CD1c-positive myeloid dendritic cell (primary cell): ENCODE measurements around the gene FAM193A.
A peak's percentile ranks its signal among the peaks of the same experiment; 100 is the strongest.
"Not testable (repeated sequence)": the region's sequence is repeated elsewhere in the genome, so short reads cannot be mapped to it uniquely, and the experiment has no call there.

Source experiments
- DNase-seq: peaks from one replicate; pipeline ENCODE4 v3.0.0-alpha.2; 2016; ENCODE audit errors: extremely low spot score

FAM193A gene

DNA sequence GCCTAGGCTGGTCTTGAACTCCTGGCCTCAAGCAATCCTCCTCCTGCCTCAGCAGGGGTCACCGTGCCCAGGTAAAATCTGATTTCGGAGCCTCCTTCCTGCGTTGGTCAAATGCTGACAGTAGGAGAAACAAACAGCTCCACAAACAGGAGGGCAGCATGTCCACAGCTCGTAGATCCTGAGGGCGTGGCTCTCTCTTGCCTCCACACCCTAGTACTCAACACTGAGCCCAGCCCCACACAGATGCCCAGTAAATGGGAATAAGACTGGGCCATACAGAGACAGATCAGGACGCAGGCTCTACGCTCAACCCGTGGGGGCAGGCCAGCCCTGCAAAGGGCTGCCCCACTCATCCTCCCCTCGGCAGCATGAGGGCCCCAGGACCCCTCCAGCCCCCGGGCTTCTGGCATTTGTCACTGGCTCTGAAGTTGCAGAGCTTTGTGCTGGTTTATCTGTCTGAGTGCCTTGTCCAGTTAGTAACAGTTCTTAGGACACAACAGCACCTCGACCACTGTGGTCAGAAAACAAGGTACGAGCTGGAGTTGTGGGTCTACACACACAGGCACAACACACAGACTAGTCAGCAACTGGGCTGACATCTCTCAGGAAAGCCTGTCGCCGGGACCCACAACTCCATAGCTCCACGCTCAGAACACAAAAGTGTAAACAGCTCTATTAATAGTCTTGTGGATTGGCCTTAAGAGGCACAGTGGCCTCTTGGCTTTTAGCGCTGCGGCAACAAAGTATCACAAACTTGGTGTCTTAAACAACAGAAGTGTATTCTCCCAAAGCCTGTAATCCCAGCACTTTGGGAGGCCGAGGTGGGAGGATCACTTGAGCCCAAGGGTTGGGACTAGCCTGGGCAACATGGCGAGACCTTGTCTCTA is 214.5 kb downstream of the FAM193A start:
- DNase-seq: no peak

DNA sequence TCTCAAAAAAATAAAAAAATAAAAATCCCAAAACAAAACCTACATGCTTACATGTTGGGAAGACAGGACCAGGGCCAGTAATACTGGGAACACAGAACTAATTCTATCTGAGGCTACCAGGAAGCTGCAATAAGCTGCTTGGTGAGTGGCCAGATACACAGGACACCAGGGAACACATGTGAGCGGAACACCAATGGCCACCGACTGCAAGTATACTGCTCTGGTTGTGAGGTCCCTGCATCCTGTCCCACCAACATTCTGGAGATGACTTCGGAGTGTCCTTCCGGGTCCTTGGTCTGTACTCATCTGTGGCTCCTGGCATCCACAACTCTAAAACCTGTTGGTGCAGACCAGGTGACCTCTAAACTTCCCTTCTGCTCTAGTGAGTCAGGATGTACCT is 217.0 kb downstream of the FAM193A start:
- no peak for DNase-seq

DNA sequence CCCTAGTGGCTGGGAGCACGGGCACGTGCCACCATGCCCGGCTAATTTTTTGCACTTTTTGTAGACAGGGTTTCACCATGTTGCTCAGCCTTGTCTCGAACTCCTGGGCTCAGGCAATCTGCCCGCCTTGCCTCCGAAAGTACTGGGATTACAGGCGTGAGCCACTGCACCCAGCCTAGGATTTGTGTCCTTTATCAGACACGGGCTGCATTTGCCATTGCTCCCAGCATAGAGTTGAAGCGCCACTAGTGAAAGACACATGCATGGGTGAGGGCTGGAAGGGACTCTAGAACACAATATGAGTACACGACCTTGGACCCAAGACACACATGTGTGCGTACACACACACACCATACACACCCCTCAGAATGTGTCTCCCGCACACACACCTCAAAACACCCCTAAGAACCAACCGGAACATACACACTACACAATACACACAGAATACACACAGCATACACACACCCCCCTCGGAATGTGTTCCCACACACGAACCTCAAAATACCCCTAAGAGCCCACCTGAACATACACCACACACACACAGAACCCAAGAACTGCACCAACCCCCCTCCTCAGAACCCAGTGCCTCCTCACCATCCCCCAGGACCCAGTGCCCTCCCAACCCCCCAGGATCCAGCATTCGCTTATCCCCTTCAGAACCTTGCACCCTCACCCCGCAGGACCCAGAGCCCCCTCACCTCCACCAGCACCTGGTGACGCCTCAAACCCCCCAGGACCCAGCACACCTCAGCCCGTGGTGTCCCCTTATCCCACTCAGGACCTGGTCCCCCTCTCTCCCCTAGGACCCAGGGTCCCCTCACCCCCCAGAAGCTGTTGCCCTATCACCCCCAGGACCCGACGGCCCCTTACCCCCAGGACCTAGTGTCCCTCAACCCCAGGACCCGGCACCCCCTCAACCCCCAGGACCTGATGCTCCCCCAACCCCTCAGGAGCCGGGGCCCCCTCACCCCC is 218.7 kb downstream of the FAM193A start:
- no peak for DNase-seq

DNA sequence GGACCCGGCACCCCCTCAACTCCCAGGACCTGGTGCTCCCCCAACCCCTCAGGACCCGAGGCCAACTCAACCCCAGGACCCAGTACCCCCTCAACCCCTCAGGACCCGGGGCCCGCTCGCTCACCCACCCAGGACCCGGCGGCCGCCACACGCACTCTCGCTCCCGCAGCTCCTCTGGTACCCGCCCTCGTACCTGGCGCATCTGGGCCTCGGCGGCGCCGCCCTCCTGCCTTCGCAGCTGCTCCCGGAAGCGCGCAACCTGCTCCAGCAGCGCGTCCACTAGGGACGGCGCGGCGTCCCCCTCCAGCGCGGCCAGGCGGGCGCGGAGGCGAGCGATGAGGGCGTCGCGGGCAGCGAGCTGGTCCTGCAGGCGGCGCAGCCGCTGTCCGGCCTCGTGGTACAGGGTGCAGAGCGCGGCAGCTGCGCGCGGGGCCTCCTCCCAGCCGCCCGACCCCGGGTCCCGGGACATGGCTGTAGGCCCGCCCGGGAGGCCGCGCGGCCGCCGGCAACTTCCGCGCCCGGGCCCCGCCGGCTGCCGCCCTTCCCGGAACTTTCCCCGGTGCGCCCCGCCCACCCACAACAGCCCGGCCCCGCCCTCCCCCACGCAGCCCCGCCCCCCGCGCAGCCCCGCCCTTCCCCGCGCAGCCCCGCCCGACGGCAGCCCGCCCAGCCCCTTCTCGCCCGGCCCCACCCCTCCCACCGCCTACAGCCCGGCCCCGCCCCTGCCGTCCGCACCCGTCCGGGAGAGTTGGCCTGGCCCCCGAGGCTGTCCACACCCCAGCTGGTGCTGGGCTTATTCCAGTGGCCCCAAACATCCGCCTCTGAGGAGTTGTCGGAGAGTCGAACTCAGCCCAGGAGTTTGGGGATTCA is 219.6 kb downstream of the FAM193A start, which contains the start of gene TNIP2:
TNIP2 (minus strand) TSS at position 516 of the 870 bp plus-strand sequence; CDS start at position 469, 47 bp downstream.
- DNase-seq: peak; percentile 85

DNA sequence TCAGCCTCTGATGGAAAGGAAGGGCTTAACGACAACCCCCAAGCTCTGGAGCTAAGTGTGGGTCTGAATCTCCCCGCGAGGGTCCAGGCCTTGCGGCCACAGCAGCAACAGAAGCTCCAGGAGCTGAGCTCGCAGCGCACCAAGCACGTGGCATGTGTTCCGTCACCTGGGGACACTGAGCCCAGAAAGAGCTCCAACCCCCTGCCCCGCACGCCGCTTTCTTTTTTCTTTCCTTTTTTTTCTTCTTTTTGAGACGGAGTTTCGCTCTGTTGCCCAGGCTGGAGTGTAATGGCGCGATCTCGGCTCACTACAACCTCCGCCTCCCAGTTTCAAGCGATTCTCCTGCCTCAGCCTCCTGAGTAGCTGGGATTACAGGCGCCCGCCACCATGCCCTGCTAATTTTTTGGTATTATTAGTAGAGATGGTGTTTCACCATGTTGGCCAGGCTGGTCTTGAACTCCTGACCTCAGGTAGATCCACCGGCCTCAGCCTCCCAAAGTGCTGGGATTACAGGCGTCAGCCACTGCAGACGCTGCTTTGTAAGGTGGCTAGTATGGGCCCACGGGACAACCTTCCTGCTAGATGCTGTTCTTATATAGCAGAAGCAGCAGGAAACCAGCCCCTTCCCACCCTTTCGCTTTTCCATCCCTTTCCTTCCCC is 220.4 kb downstream of the FAM193A start:
- no peak for DNase-seq

DNA sequence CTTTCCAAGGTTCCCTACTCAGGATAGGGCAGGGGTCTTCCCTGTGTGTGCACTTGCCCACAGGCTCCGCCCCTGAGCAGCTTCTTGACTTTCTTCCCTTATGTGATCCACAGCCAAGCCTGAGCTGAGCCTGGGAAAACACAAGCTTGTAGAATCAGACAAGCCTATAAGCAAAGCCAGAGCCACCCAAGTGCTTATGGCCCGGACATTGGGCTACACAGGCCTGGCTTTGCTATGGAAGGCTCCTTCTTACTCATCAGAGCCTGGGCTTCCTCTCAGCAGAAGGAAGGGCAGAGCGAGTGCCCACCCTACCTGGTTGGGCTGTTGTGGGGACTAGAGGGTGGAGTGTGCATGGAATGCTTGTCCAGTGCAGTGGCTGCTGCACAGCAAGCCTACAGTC is 221.0 kb downstream of the FAM193A start:
- DNase-seq: no peak

DNA sequence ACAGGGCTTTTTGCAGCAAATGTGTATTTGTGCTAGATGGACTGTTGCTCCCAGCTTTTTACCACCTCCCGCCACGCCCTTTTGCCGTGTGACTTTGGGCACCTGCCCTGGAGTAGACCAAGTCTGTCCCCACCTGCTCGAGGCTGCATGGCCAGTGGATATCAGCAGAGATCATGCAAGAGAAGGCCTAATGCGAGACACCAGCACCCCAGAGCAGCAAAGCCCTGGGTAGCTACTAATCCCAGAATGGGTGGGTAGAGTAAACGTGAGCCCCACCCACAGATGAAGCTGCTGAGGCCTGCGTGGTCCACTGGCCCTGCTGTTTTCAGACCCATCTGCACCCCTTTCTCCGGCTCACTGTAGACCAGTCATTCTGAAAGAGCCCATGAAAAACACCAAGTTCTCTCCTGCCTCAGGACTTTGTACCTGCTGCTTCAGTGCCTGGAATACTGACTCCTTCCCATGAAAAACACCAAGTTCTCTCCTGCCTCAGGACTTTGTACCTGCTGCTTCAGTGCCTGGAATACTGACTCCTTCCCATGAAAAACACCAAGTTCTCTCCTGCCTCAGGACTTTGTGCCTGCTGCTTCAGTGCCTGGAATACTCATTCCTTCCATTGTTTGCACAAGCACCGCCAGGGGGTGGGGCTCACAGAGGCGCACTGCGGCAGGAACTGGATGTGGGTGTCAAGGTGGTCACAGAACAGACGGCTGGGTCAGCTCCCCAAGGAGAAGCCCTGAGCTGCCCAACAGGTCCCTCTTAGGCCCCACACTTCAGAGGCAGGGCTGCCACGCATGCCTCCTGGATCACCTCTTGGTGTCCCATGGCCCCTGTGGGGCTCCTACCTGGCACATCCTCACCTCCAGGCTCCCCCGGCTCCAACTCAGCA is 224.8 kb downstream of the FAM193A start:
- DNase-seq: peak; percentile 28

DNA sequence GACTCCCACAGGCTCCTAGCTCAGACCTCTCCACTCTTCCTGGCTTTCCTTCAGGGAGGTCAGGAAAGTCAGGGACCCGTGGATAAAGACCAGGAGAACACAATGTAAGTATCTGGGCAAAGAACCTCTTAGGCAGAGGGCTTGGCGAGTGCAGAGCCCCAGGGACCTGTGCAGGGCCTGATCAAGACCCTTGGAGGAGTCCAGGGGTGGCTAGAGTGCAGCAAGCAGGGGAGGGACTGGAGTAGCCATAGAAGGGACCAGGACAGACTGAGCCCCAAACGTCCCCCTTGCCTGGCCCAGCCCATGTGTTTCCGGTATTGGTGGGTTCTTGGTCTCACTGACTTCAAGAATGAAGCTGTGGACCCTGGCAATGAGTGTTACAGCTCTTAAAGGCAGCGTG is 225.6 kb downstream of the FAM193A start:
- DNase-seq: no peak

DNA sequence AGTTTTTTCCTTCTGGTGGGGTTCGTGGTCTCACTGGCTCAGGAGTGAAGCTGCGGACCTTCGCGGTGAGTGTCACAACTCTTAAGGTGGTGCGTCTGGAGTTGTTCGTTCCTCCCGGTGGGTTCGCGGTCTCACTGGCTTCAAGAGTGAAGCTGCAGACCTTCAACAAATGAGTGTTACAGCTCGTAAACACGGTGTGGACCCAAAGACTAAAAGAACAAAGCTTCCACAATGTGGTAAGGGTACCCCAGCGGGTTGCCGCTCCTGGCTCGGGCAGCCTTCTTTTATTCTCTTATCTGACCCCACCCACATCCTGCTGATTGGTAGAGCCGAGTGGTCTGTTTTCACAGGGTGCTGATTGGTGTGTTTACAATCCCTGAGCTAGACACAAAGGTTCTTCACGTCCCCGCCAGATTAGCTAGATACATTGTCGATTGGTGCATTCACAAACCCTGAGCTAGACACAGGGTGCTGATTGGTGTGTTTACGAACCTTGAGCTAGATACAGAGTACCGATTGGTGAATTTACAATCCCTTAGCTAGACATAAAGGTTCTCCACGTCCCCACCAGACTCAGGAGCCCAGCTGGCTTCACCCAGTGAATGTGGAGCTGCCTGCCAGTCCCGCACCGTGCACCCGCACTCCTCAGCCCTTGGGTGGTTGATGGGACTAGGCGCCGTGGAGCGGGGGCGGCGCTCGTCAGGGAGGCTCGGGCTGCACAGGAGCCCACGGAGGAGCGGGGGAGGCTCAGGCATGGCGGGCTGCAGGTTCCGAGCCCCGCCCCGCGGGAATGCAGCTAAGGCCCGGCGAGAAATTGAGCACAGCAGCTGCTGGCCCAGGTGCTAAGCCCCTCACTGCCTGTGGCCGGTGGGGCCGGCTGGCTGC is 226.3 kb downstream of the FAM193A start:
- not testable (repeated sequence) for DNase-seq

DNA sequence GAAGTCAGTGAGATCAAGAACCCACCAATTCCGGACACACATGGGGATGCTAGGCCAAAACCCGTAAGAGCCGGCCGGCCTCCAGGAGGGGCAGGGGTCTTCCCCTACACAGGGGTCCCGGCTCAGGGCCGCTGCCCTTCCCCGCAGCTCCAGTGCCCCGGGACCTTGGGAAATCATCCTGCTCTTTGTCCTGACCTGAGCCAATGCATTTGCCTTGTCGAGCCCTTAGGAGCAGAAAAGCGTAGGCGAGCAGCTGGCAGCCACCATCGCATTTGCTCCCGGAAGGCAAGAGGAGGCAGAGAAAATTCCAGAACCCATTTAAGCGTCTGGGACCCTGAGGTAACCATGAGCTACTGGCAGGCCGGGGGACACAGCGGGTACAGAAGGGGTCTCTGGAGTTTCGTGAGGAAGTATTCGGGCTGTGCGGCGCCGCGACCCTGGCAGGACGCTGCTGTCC is 227.1 kb downstream of the FAM193A start:
- DNase-seq: no peak

DNA sequence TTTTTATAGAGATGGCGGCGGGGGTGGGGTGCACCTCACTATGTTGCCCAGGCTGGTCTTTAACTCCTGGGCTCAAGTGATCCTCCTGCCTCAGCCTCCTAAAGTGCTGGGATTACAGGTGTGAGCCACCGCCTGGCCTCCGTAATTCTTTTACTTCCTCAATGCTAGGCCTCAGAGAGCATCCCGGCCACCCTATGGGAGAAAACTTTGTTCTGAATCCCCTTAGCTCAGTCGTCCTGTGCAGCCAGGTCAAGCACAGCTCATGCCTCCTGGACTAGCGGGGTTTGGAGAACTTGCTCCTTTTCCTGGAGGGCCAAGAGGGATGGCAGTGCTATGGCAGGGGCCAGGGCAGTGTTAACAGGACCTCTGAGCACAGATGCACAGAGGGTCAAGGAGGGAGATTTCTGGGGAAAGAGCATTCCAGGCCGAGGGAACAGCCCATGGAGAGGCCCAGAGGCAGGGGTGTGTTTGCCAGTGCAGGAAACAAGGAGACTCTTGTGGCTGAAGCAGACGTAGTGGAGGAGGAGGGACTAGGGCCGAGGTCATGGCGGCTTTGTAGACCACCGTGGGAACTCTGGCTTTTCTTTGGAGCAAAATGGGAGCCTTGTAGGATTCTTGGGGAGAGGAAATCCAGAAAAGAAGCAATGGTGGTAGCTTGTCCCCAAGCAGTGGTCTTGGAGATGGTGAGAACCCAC is 229.5 kb downstream of the FAM193A start:
- DNase-seq: no peak

DNA sequence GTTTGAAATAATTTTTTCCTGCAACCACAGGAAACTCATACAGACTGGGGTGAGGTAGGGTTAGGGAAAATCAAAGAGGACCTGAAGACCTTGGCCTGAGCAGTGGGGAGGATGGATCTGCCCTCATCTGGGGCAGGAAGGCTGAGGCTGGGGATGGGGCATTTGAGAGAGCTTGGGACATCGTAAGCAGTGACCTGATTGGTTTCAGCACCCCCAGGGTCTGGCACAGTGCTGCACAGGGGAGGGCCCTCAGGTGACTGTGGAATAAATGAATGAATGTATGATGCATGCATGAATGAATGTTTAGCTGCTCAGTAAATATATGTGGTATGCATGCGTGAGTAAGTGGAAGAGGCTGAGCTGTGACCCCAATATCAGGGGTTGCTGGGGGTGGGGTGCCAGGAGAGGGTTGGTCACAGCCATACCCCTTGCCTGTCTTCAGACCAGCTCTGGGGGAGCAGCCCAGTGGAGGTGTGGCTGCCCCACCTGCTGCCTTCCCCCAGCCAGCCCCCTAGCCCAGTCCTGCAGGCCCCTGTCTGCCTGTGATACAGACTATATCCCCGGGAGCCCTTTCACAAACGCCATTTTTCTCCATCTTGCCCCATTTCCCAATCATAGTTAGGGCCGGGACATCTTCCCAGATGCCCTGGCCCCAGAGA is 230.7 kb downstream of the FAM193A start:
- DNase-seq: no peak

DNA sequence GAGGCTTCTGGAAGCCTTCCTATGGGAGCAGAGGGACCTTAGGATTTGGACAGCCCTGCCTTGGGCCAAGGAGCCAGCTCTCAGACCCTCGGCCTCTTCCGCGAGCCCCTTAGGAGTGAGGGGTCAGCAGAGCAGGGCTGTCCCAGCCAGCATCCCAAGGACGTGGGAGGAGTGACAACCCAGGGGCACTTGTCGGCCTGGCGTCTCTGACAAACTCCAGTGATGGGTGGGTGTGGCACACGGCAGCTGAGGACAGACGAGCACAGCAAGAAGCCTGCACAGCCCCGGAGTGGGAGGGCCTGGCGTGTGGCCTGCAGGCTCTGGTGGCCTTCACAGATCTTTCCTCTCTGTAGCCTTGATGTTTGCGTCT is 231.2 kb downstream of the FAM193A start:
- no peak for DNase-seq

DNA sequence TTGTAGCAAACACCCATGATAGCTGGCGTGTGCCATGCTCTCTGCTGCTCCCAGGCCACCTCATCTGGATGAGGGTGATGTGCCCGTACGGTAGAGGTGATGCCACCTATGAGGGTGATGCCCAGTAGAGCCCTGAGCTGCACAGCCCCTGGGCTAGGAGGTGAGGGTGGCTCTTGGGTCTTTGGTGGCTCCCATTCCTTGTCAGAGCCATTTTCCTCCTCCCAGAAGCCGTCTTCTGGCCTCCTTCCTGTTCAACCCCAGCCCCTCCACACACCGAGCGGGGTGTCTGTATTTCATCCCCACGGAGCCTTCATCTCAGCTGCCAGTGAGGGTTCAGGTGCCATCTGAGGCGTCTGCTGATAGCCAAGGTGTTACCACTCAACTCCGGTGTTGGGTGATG is 231.7 kb downstream of the FAM193A start:
- no peak for DNase-seq

DNA sequence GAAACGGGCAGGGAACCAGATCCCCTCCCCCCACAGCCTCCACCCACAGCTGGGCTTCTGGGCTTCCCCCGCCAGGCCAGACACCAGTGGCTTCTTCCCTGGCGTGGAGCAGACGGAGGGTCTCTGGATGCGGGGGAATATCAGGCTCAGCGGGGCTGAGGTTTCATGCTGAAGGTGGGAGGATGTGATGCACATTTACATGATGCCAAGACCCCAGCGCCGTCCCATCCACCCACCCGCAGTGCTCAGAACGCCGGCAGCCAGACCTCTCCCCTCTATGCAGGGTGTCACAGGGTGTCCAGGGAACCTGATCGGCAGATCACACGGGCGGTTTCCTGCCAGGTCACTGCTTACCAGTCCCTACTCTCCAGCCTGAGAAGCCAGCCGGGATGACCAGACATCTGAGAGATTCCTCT is 232.5 kb downstream of the FAM193A start:
- no peak for DNase-seq

DNA sequence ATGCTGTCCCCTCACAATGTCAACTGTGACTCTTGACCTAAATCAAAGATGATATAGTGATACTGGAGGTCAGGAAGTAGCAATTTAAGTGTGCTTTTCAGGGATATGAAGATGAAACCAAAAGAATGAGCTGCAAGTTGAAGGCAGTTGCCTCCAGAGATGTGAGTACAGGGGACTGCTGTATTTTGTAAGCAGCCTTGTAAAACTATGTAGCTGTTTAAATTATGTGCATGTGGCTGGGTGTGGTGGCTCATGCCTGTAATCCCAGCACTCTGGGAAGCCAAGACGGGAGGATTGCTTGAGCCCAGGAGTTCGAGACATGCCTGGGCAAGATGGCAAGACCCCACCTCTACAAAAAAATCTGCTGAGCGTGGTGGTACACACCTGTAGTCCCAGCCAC is 234.8 kb downstream of the FAM193A start:
- DNase-seq: no peak

DNA sequence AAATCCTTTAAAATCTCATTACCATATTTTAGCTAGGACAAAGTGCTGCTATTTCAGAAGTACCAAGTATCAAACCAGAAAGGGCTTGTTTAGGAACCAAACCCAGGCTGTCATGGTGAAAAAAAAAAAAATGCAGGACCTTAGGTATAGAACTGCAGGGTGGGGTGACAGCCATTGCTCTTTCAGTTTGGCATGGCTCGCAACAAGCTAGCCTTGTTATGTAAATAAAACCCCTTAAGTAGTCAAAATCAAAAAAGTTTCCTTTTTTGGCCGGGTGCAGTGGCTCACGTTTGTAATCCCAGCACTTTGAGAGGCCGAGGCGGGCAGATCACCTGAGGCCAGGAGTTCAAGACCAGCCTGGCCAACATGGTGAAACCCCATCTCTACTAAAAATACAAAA is 244.2 kb downstream of the FAM193A start:
- not testable (repeated sequence) for DNase-seq

DNA sequence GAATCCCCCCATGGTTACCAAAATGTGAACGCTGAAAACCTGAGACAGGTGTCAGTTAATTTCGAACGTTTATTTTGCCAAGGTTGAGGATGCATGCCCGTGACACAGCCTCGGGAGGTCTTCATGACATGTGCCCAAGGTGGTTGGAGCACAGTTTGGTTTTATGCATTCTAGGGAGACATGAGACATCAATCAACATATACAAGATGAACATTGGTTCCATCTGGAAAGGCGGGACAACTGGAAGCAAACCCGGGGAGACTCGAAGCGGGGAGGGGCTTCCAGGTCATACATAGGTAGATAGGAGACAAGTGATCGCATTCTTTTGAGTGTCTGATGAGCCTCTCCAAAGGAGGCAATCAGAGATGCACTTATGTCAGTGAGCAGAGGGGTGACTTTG is 245.5 kb downstream of the FAM193A start:
- no peak for DNase-seq
